GM12865 (cell line): ENCODE results near the gene PILRB.

ENCODE experiments used
- DNase-seq: peaks from one replicate; pipeline ENCODE4 v3.0.0; 2010; ENCODE audit warnings: low read depth
- H3K4me3 ChIP-seq: 2 replicates; pipeline ENCODE4 v1.5.1; 2011; ENCODE audit warnings: mild to moderate bottlenecking, low read depth, low read length, control low read depth
- TF ChIP-seq, protein P1 (sequence below): IDR thresholded peaks from 2 replicates; pipeline ENCODE4 v1.5.1; 2011; ENCODE audit warnings: low read length, control low read depth, low read depth, inconsistent platforms; ENCODE audit not compliant: insufficient read depth; ENCODE audit errors: missing control alignments

Gene PILRB

DNA sequence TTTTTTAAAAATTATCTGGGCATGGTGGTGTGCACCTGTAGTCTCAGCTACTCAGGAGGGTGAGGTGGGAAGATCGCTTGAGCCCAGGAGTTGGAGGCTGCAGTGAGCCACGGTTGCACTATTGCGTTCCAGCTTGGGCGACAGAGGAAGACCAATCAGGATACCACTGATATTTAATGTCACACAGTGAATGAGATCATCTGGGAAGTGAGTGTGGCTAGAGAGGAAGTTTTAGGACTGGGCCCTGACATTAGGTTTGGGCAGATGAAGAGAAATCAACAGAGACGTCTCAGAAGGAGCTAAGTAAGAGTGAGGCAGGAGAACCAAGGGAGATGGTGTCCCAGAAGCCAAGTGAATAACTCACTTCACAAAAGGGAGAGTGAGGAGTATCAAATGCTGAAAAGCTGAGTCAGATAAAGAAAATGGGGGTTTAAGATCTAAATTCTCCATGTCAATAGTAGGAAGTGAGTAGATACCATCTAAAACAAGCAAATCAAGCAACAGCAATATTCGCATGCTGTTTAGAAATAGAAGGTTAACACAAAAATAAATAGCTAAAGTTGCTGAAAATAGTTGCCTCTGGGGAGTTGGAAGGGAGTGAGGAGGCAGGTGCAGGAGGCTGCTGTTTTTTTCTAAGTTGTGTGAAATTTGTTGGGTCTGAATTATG is 26.8 kb downstream of the PILRB start:
- no peak for DNase-seq
- TF ChIP-seq, protein P1, sequence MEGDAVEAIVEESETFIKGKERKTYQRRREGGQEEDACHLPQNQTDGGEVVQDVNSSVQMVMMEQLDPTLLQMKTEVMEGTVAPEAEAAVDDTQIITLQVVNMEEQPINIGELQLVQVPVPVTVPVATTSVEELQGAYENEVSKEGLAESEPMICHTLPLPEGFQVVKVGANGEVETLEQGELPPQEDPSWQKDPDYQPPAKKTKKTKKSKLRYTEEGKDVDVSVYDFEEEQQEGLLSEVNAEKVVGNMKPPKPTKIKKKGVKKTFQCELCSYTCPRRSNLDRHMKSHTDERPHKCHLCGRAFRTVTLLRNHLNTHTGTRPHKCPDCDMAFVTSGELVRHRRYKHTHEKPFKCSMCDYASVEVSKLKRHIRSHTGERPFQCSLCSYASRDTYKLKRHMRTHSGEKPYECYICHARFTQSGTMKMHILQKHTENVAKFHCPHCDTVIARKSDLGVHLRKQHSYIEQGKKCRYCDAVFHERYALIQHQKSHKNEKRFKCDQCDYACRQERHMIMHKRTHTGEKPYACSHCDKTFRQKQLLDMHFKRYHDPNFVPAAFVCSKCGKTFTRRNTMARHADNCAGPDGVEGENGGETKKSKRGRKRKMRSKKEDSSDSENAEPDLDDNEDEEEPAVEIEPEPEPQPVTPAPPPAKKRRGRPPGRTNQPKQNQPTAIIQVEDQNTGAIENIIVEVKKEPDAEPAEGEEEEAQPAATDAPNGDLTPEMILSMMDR, result no peak
- H3K4me3 ChIP-seq, result no peak overlapping the region

DNA sequence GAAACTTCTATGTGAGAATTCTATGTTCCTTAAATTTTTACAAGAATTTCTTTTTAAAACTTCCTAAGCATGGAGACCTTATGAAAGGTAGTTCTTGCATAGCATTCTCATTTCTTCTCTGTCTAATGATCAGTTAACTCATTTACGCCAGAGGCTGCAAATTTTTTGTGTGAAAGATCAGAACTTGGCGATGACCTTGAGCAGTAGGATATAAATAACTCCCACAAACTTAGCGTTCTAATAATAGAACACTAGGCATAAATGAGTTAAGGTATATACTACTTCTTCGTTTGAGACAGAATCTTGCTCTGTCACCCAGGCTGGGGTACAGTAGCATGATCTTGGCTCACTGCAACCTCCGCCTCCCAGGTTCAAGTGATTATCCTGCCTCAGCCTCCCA is 29.0 kb downstream of the PILRB start:
- no peak for DNase-seq
- TF ChIP-seq, protein P1, result no peak

DNA sequence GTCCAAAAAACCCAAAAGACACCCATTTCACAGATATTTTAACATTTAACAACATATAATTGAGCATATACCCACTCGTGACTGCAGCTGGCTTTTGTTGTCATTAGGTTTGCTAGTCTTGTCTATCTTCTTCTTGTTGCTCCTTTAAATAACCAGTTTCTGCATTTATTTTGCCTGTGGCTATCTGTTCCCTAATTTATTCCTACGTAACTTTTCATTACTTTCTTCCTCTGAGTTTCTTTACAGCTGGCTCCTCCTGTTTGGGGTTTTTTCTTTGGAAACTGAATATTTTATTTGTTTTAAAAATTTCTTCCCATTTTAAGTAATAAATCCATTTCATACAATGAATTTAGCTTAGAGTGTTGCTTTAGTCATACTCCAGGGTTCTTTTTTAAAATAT is 29.8 kb downstream of the PILRB start:
- no peak for DNase-seq
- H3K4me3 ChIP-seq, result no peak overlapping the region
- TF ChIP-seq, protein P1, result no peak

More for the DNA sequence above, 29.0 kb downstream of the PILRB start:
- H3K4me3 ChIP-seq, result no peak overlapping the region

DNA sequence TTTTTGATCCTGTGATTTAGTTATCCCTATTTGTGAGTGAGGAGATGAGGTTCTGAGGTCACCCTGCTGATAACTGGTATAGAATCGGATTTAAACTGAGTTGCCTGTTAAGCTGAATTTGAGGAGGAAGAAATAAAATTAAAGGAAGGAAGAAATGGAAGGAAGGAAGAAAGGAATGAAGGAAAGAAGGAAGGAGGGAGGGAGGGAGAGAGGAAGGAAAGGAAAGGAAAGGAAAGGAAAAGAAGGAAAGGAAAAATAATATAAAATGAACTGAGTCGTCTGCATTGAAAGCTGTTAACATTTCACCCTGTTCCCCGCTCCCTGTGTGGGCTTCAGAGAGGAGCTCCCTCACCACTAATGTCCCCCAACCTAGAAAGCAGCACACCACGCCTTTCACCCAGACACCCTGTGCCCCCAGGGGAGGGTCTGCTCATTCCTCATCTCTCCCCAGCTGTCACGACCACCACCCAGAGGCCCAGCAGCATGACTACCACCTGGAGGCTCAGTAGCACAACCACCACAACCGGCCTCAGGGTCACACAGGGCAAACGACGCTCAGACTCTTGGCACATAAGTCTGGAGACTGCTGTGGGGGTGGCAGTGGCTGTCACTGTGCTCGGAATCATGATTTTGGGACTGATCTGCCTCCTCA is 31.6 kb downstream of the PILRB start:
- TF ChIP-seq, protein P1, result no peak
- no peak overlapping the region for H3K4me3 ChIP-seq
- DNase-seq, result no peak

DNA sequence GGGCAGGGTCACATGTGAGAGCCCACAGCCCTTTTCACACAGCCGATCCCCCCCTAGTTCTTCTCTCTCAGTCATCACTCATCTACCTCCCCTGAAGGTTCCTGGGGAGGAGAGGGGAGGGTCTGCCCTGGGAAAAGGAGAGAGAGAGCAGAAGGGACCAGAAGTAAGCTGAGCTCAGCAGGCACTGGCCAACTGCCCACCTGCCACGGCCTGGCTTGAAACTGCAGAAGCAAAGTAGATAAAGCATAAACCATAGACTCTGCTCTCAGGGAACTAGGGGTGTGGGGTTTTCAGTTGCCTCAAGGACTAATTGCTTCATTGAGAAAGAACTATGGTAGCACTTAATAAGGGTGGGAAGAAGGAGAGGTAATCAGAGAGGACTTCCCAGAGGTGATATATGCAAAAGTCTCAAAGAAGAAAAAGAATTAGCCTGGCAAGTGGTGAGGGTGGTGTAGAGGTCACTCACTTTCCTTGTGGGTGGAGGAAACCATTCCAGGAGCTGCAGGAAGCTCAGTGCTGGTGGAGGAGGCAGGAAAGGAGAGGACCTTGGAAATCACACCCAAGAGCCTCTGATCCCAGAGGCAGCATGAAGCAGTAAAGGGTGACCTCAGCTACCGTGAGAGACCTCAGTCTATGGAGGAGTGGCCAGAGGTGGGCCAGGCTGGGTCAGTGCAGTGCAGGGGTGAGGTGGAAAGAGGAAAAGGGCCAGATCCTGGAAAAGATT is 32.5 kb downstream of the PILRB start:
- no peak overlapping the region for H3K4me3 ChIP-seq
- DNase-seq, result no peak
- TF ChIP-seq, protein P1, result no peak

DNA sequence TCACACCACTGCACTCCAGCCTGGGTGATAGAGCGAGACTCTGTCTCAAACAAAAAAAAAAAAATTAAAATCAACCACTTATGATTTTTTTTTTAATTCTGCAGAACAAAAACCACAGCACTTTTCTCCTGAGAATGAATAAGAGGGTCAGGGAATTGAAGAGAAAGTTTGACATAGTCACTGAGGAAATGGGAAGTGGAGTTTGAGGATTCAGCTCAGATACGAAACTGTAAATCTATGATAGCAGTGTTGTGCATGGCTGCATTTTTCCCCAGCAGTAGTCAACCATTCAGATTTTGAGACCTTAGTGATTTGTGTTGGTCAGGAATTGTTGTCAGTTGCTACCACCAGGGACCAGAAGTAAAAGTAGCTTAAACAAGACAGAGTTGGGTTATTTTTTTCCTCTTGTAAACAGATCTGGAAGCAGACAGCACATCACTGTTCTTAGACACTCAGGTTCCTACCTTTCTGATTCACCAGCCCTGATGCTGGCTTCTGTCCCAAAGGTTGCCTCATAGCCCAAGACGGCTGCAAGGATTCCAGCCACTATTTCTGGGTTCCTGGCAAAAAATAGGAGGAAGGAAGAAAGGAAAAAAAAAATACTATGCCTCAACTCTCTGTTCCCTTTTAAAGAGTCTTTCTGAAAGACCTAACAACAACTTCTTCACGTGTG is 35.5 kb downstream of the PILRB start:
- TF ChIP-seq, protein P1, result no peak
- H3K4me3 ChIP-seq, result no peak overlapping the region
- DNase-seq, result no peak
